Neural crest cell (in vitro differentiated cells): ENCODE data around the gene CPNE5. TPM values are rescaled to one million over a fixed set of nuclear protein-coding genes. Genes with fewer than 3 reads are reported as not detected.
A peak's percentile ranks its signal among the peaks of the same experiment; 100 is the strongest.

Source experiments
- DNase-seq: peaks from one replicate; pipeline ENCODE4 v3.0.0; 2021; ENCODE audit warnings: low read depth, mixed read lengths, low spot score
- H3K27ac Mint-ChIP-seq: one replicate; pipeline ENCODE4 v1.8.0; 2021; ENCODE audit warnings: mild to moderate bottlenecking, mixed read lengths; ENCODE audit not compliant: unreplicated experiment
- H3K27me3 Mint-ChIP-seq: 2 replicates; pipeline ENCODE4 v1.8.0; 2021; ENCODE audit warnings: low read depth, mild to moderate bottlenecking, mixed read lengths
- H3K36me3 Mint-ChIP-seq: 2 replicates; pipeline ENCODE4 v1.8.0; 2021; ENCODE audit warnings: low read depth, mild to moderate bottlenecking, mixed read lengths
- H3K4me1 Mint-ChIP-seq: 2 replicates; pipeline ENCODE4 v1.8.0; 2021; ENCODE audit warnings: mixed read lengths
- H3K4me3 Mint-ChIP-seq: one replicate; pipeline ENCODE4 v1.8.0; 2021; ENCODE audit warnings: mild to moderate bottlenecking, mixed read lengths
- H3K9me3 Mint-ChIP-seq: 2 replicates; pipeline ENCODE4 v1.8.0; 2021; ENCODE audit warnings: mixed read lengths
- CTCF ChIP-seq: fragments of 200-600 bp; sonication (generic); conservative IDR thresholded peaks from 2 replicates; pipeline ENCODE4 v1.5.0; 2021; ENCODE audit warnings: antibody characterized with exemption, mild to moderate bottlenecking
- total RNA-seq: library from RNA; stranded (reverse); gene quantifications from 2 replicates; pipeline ENCODE4 v1.2.1, GENCODE V29; 2021

Gene CPNE5
- total RNA-seq, 1 donor from 2014 or later, result 0.54 TPM

- Mint-ChIP-seq H3K36me3 (no peaks in the 10 kb centered on the region), H3K27ac (peak overlapping the region; percentile 6), H3K4me1 (peaks cover 48% of the 10 kb centered on the region), H3K4me3 (no peak overlapping the region), H3K9me3 (no peaks in the 10 kb centered on the region), H3K27me3 (no peaks in the 10 kb centered on the region)
- TF ChIP-seq CTCF, result no peak
- no peak for DNase-seq
These were observed 74.1 kb downstream of the CPNE5 start for GRCh38 chr6:36765190-36765589.

- Mint-ChIP-seq H3K27me3 (peaks cover 3% of the 10 kb centered on the region), H3K4me1 (peaks cover 38% of the 10 kb centered on the region), H3K9me3 (no peaks in the 10 kb centered on the region), H3K4me3 (no peak overlapping the region), H3K27ac (no peak overlapping the region), H3K36me3 (no peaks in the 10 kb centered on the region)
- no peak for DNase-seq
- TF ChIP-seq CTCF, result no peak
These were observed 77.1 kb downstream of the CPNE5 start for GRCh38 chr6:36762123-36762522.

- H3K4me3 Mint-ChIP-seq, result peak overlapping the region; percentile 15
- peak overlapping the region; percentile 79 for H3K27ac Mint-ChIP-seq
- DNase-seq, result no peak
- TF ChIP-seq CTCF, result no peak
- H3K4me1 Mint-ChIP-seq, result peaks cover 31% of the 10 kb centered on the region
- no peaks in the 10 kb centered on the region for H3K9me3 Mint-ChIP-seq
- peaks cover 3% of the 10 kb centered on the region for H3K27me3 Mint-ChIP-seq
- no peaks in the 10 kb centered on the region for H3K36me3 Mint-ChIP-seq
These were observed 78.4 kb downstream of the CPNE5 start for GRCh38 chr6:36760685-36761435.

GRCh38 chr6:36759148-36759759 lies 80.0 kb downstream of the CPNE5 start:
- H3K9me3 Mint-ChIP-seq, result no peaks in the 10 kb centered on the region
- H3K36me3 Mint-ChIP-seq, result no peaks in the 10 kb centered on the region
- H3K4me1 Mint-ChIP-seq, result peaks cover 32% of the 10 kb centered on the region
- H3K27me3 Mint-ChIP-seq, result peaks cover 3% of the 10 kb centered on the region
- no peak overlapping the region for H3K4me3 Mint-ChIP-seq
- no peak overlapping the region for H3K27ac Mint-ChIP-seq
- peak; percentile 97 for TF ChIP-seq CTCF
- DNase-seq, result peak; percentile 92

- H3K4me1 Mint-ChIP-seq, result peaks cover 38% of the 10 kb centered on the region
- DNase-seq, result no peak
- H3K36me3 Mint-ChIP-seq, result no peaks in the 10 kb centered on the region
- no peak for TF ChIP-seq CTCF
- no peak overlapping the region for H3K27ac Mint-ChIP-seq
- no peak overlapping the region for H3K4me3 Mint-ChIP-seq
- no peaks in the 10 kb centered on the region for H3K9me3 Mint-ChIP-seq
- peaks cover 3% of the 10 kb centered on the region for H3K27me3 Mint-ChIP-seq
These were observed 80.6 kb downstream of the CPNE5 start for GRCh38 chr6:36758516-36759147.
